Left ventricle myocardium inferior (tissue), 1 donor: ENCODE measurements around the gene SYVN1. TPM values are rescaled to one million over a fixed set of nuclear protein-coding genes. Genes with fewer than 3 reads are reported as not detected.

Source experiments
- DNase-seq: peaks from one replicate; pipeline ENCODE4 v3.0.0-alpha.2; 2020
- H3K27ac ChIP-seq: fragments of 200-600 bp; replicated peaks from 2 replicates; pipeline ENCODE4 v1.8.0; 2021
- H3K27me3 ChIP-seq: fragments of 200-600 bp; 2 replicates; pipeline ENCODE4 v1.8.0; 2021; ENCODE audit warnings: low read depth
- H3K36me3 ChIP-seq: fragments of 200-600 bp; 2 replicates; pipeline ENCODE4 v1.8.0; 2021
- H3K4me1 ChIP-seq: fragments of 200-600 bp; 2 replicates; pipeline ENCODE4 v1.8.0; 2021
- H3K4me3 ChIP-seq: fragments of 200-600 bp; 2 replicates; pipeline ENCODE4 v1.8.0; 2021; ENCODE audit warnings: mild to moderate bottlenecking, moderate library complexity
- H3K9me3 ChIP-seq: fragments of 200-600 bp; replicated peaks from 2 replicates; pipeline ENCODE4 v1.8.0; 2021
- CTCF ChIP-seq: fragments of 200-600 bp; IDR thresholded peaks from 2 replicates; pipeline ENCODE4 v1.8.0; 2021; ENCODE audit warnings: antibody characterized with exemption, mild to moderate bottlenecking, borderline replicate concordance
- intact Hi-C: fragments of 100-400 bp; cut with micrococcal nuclease; formaldehyde crosslinking; loops from one replicate; pipeline ENCODE4 v1.11.0; 2022
- total RNA-seq: library from RNA; stranded (reverse); fragmentation: NEBNext Ultra II Directional; extraction: Animal tissue kit (Norgen Biotek cat#: 25700); gene quantifications from one replicate; pipeline ENCODE4 v1.2.1, GENCODE V29; 2021
- donor health status: DM: no; HTN: yes; CAD: no; lungs with severe emphysema.

Gene SYVN1
- total RNA-seq, 1 donor from 2014 or later: 25.6 TPM

GRCh38 chr11:65157336-65157735 is 23.0 kb upstream of the SYVN1 start:
- no peaks in the 10 kb centered on the region for H3K9me3 ChIP-seq
- TF ChIP-seq CTCF: no peak
- H3K4me1 ChIP-seq: no peaks in the 10 kb centered on the region
- no peak overlapping the region for H3K4me3 ChIP-seq
- intact Hi-C loops: no loop called here
- no peak overlapping the region for H3K27ac ChIP-seq
- H3K27me3 ChIP-seq: no peaks in the 10 kb centered on the region
- H3K36me3 ChIP-seq: no peaks in the 10 kb centered on the region
- DNase-seq: no peak

GRCh38 chr11:65156926-65157325 is 22.6 kb upstream of the SYVN1 start:
- H3K36me3 ChIP-seq: no peaks in the 10 kb centered on the region
- H3K4me1 ChIP-seq: no peaks in the 10 kb centered on the region
- intact Hi-C loops: no loop called here
- TF ChIP-seq CTCF: no peak
- H3K9me3 ChIP-seq: no peaks in the 10 kb centered on the region
- no peak overlapping the region for H3K27ac ChIP-seq
- H3K27me3 ChIP-seq: no peaks in the 10 kb centered on the region
- no peak for DNase-seq
- no peak overlapping the region for H3K4me3 ChIP-seq

DNA sequence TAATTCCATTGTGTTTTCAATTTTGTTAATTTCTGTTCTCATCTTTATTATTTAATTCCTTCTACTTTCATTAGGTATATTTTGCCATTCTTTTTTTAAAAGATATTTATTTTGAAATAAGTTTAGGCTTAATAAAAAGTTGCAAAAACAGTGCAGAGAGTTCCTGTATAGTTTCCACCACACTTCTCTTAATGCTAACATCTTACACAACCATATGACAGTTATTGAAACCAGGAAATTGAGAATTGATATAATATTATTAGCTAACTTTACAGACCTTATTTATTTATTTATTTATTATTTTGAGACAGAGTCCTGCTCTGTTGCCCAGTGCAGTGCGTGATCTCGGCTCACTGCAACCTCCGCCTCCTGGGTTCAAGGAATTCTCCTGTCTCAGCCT is 21.9 kb upstream of the SYVN1 start:
- Histone ChIP-seq H3K36me3 (no peaks in the 10 kb centered on the region), H3K27me3 (no peaks in the 10 kb centered on the region), H3K4me1 (peaks cover 5% of the 10 kb centered on the region), H3K4me3 (no peak overlapping the region), H3K9me3 (no peaks in the 10 kb centered on the region), H3K27ac (no peak overlapping the region)
- DNase-seq: no peak
- intact Hi-C loops: no loop called here
- no peak for TF ChIP-seq CTCF

- H3K9me3 ChIP-seq: peaks cover 7% of the 10 kb centered on the region
- no peaks in the 10 kb centered on the region for H3K27me3 ChIP-seq
- H3K36me3 ChIP-seq: no peaks in the 10 kb centered on the region
- peaks cover 18% of the 10 kb centered on the region for H3K4me1 ChIP-seq
- no peak overlapping the region for H3K27ac ChIP-seq
- H3K4me3 ChIP-seq: no peak overlapping the region
- TF ChIP-seq CTCF: no peak
- no peak for DNase-seq
- intact Hi-C loops: no loop called here
Measured at GRCh38 chr11:65152122-65152521, 17.8 kb upstream of the SYVN1 start.

- peak overlapping the region; percentile 77 for H3K27ac ChIP-seq
- H3K4me3 ChIP-seq: no peak overlapping the region
- peaks cover 10% of the 10 kb centered on the region for H3K9me3 ChIP-seq
- no peaks in the 10 kb centered on the region for H3K27me3 ChIP-seq
- intact Hi-C loops: no loop called here
- no peaks in the 10 kb centered on the region for H3K36me3 ChIP-seq
- no peak for DNase-seq
- peaks cover 18% of the 10 kb centered on the region for H3K4me1 ChIP-seq
- no peak for TF ChIP-seq CTCF
Measured at GRCh38 chr11:65151331-65151899, 17.1 kb upstream of the SYVN1 start.
